ENCODE data around the gene CCDC85B. TPM values are rescaled to one million over a fixed set of nuclear protein-coding genes. Genes with fewer than 3 reads are reported as not detected.
A peak's percentile ranks its signal among the peaks of the same experiment; 100 is the strongest.

Gene CCDC85B
- total and polyA plus RNA-seq, 2 of the 13 experiments (the other 11 are each of a cell fraction or from before 2014, with no cell fraction given), result 8.2 to 19.5 TPM

- TF ChIP-seq, protein P1, sequence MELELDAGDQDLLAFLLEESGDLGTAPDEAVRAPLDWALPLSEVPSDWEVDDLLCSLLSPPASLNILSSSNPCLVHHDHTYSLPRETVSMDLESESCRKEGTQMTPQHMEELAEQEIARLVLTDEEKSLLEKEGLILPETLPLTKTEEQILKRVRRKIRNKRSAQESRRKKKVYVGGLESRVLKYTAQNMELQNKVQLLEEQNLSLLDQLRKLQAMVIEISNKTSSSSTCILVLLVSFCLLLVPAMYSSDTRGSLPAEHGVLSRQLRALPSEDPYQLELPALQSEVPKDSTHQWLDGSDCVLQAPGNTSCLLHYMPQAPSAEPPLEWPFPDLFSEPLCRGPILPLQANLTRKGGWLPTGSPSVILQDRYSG (CRISPR knock-in tag; IDR thresholded peaks at IDR 0.05), result peak; percentile 90; the same call in 1 of the 2 replicates
- TF ChIP-seq, protein P2, sequence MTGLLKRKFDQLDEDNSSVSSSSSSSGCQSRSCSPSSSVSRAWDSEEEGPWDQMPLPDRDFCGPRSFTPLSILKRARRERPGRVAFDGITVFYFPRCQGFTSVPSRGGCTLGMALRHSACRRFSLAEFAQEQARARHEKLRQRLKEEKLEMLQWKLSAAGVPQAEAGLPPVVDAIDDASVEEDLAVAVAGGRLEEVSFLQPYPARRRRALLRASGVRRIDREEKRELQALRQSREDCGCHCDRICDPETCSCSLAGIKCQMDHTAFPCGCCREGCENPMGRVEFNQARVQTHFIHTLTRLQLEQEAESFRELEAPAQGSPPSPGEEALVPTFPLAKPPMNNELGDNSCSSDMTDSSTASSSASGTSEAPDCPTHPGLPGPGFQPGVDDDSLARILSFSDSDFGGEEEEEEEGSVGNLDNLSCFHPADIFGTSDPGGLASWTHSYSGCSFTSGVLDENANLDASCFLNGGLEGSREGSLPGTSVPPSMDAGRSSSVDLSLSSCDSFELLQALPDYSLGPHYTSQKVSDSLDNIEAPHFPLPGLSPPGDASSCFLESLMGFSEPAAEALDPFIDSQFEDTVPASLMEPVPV (CRISPR knock-in tag; IDR thresholded peaks at IDR 0.05), result peak; percentile 85
- TF ChIP-seq MYPOP (CRISPR knock-in tag; IDR thresholded peaks at IDR 0.05) (peak; percentile 68; the same call in 1 of the 2 replicates), ZNF713 (CRISPR knock-in tag; IDR thresholded peaks at IDR 0.05) (no peak), HMGXB3 (CRISPR knock-in tag; IDR thresholded peaks at IDR 0.05; ENCODE audit: borderline replicate concordance) (no peak), ZBTB42 (CRISPR knock-in tag; IDR thresholded peaks at IDR 0.05) (no peak), ZNF549 (CRISPR knock-in tag; IDR thresholded peaks at IDR 0.05) (no peak), ZEB1 (IDR thresholded peaks at IDR 0.05; ENCODE audit: insufficient replicate concordance, low read depth) (no peak), ZNF766 (CRISPR knock-in tag; IDR thresholded peaks at IDR 0.05; ENCODE audit: borderline replicate concordance) (peak; percentile 85; the same call in 1 of the 2 replicates), ZNF496 (CRISPR knock-in tag; IDR thresholded peaks at IDR 0.05; ENCODE audit: insufficient replicate concordance) (no peak), ZNF234 (CRISPR knock-in tag; conservative IDR thresholded peaks at IDR 0.05) (no peak), ZNF530 (CRISPR knock-in tag; IDR thresholded peaks at IDR 0.05; ENCODE audit: low read depth) (no peak)
- TF ChIP-seq, protein P3, sequence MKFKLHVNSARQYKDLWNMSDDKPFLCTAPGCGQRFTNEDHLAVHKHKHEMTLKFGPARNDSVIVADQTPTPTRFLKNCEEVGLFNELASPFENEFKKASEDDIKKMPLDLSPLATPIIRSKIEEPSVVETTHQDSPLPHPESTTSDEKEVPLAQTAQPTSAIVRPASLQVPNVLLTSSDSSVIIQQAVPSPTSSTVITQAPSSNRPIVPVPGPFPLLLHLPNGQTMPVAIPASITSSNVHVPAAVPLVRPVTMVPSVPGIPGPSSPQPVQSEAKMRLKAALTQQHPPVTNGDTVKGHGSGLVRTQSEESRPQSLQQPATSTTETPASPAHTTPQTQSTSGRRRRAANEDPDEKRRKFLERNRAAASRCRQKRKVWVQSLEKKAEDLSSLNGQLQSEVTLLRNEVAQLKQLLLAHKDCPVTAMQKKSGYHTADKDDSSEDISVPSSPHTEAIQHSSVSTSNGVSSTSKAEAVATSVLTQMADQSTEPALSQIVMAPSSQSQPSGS (CRISPR knock-in tag; IDR thresholded peaks at IDR 0.05), result no peak
Observed at GRCh38 chr11:65890324-65891218, at the start of gene CCDC85B (continued).

All from HepG2 (cell line).